Epithelial cell of proximal tubule (primary cell): ENCODE data around the gene RBP5. TPM values are rescaled to one million over a fixed set of nuclear protein-coding genes. Genes with fewer than 3 reads are reported as not detected.

Experiments used
- DNase-seq: peaks from one replicate; pipeline ENCODE4 v3.0.0-alpha.2; 2011; ENCODE audit warnings: low read depth
- H3K4me3 ChIP-seq: 2 replicates; pipeline ENCODE4 v1.5.1; 2011; ENCODE audit warnings: low read depth, mild to moderate bottlenecking, low read length
- CTCF ChIP-seq: conservative IDR thresholded peaks from 2 replicates; pipeline ENCODE4 v1.5.1; 2012; ENCODE audit warnings: low read depth, mild to moderate bottlenecking, low read length
- total RNA-seq: library from RNA; depleted of rRNA; stranded (reverse); fragments of >200 nt; gene quantifications from 2 replicates; pipeline ENCODE4 v1.2.3, GENCODE V29; 2015

RBP5 gene
- total RNA-seq, 1 donor from 2014 or later = not detected

- DNase-seq = no peak
- H3K4me3 ChIP-seq = no peak overlapping the region
- no peak for TF ChIP-seq CTCF
Measured at GRCh38 chr12:7146906-7147305, 18.2 kb upstream of the RBP5 start.

- DNase-seq = no peak
- H3K4me3 ChIP-seq = no peak overlapping the region
- no peak for TF ChIP-seq CTCF
Measured at GRCh38 chr12:7146228-7146627, 17.5 kb upstream of the RBP5 start.

GRCh38 chr12:7145671-7146070 lies 17.0 kb upstream of the RBP5 start:
- TF ChIP-seq CTCF = no peak
- H3K4me3 ChIP-seq = no peak overlapping the region
- no peak for DNase-seq

- no peak overlapping the region for H3K4me3 ChIP-seq
- DNase-seq = no peak
- peak; percentile 61 for TF ChIP-seq CTCF
Measured at GRCh38 chr12:7144414-7145120, 15.9 kb upstream of the RBP5 start.

- DNase-seq = no peak
- TF ChIP-seq CTCF = no peak
- H3K4me3 ChIP-seq = no peak overlapping the region
Measured at GRCh38 chr12:7143564-7143963, 14.9 kb upstream of the RBP5 start.

GRCh38 chr12:7142809-7143465 lies 14.2 kb upstream of the RBP5 start:
- DNase-seq = no peak
- no peak for TF ChIP-seq CTCF

More at GRCh38 chr12:7142809-7143465, 14.2 kb upstream of the RBP5 start:
- no peak overlapping the region for H3K4me3 ChIP-seq
